Measurements from ENCODE around the gene PARVB. TPM values are rescaled to one million over a fixed set of nuclear protein-coding genes. Genes with fewer than 3 reads are reported as not detected.

Gene PARVB
- total and polyA plus RNA-seq, 2 donors (not counting 3 experiments of a cell fraction or from before 2014, with no cell fraction given), result 155 to 162 TPM

DNA sequence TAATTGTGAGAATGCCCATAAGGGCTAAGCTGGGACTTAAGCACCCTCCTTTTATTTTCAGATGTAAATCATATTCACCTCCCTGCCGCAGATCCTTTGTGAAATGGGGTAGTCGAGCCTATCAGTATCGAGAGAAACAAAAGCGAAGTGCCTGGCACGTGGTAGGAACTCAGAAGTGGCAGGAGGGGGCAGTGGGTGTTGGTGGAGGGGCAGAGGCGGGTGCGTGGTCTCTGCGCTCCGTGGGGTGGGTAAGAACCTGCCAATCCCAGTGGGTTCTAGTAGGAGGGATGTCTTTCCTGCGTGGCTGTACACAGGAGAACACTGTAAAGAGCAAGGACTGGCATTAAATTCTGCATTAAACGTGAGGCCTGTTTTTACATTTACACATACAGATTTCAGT is 21.8 kb upstream of the PARVB start:
- TF ChIP-seq GATA2 (IDR thresholded peaks at IDR 0.05; ENCODE audit: insufficient read depth, insufficient read length, low read depth, low read length) (no peak), MYC (IDR thresholded peaks at IDR 0.05; ENCODE audit: low read depth, low read length) (no peak), FOS (IDR thresholded peaks at IDR 0.05; ENCODE audit: borderline replicate concordance, insufficient read depth, low read length) (no peak), CTCF (IDR thresholded peaks at IDR 0.05; ENCODE audit: extremely low read depth in 1 of 2, insufficient read depth in 1 of 2, low read depth in 1 of 2, low read length in 2 of 2) (no peak), MAX (IDR thresholded peaks at IDR 0.05; ENCODE audit: insufficient read depth, insufficient read length) (no peak), EZH2 (IDR thresholded peaks at IDR 0.05; ENCODE audit: borderline replicate concordance, low read depth, low read length, severe bottlenecking) (no peak), POLR2AphosphoS5 (IDR thresholded peaks at IDR 0.05; ENCODE audit: insufficient read depth, low read depth, low read length) (no peak), JUN (IDR thresholded peaks at IDR 0.05; ENCODE audit: borderline replicate concordance, insufficient read depth, insufficient read length, low read depth) (no peak), POLR2A (IDR thresholded peaks at IDR 0.05; ENCODE audit: low read depth, low read length) (no peak)
- POLR2A ChIA-PET, result interaction anchor here (1.2 kb wide), 1 partner anchor 14 kb away, joined by 3 read pairs; no protein-coding TSS in a partner anchor
- no peak for FAIRE-seq

More for the DNA sequence above, 21.8 kb upstream of the PARVB start:
- H3K9ac ChIP-seq (replicated peaks; ENCODE audit: extremely low read depth, insufficient read depth, low read length), result no peak overlapping the region
- H3K4me1 ChIP-seq (ENCODE audit: control insufficient read depth, extremely low read depth, insufficient read depth, low read length), result peaks cover 14% of the 10 kb centered on the region
- no peak overlapping the region for H3K4me2 ChIP-seq (ENCODE audit: insufficient read depth, low read length)
- H3K27me3 ChIP-seq (ENCODE audit: control insufficient read depth in 2 of 2, insufficient read depth in 2 of 2, low read length in 2 of 2), result no peaks in the 10 kb centered on the region
- no TSS peak for BruUV-seq (replicated peaks)
- peaks cover 5 to 6% of the 10 kb centered on the region in 2 experiments for H3K36me3 ChIP-seq (ENCODE audit: control insufficient read depth in 2 of 2, extremely low read depth in 1 of 2, insufficient read depth in 2 of 2, low read length in 2 of 2)
- H3K79me2 ChIP-seq (ENCODE audit: control insufficient read depth, insufficient read depth, low read length), result no peaks in the 10 kb centered on the region
- dilution Hi-C loops (cut with MboI; ENCODE audit: extremely low pct_ligation_motif_present, low sequenced_read_pairs) (no loop called here), intact Hi-C loops (cut with micrococcal nuclease) (loop anchor here (2.0 kb wide), 1 partner anchor 18 kb away; no protein-coding TSS in a partner anchor)
- no peak overlapping the region for H3K4me3 ChIP-seq (replicated peaks in 1 of 3; ENCODE audit: insufficient read depth in 1 of 3, low read depth in 1 of 3, low read length in 3 of 3)
- H3K9me3 ChIP-seq (replicated peaks; ENCODE audit: control insufficient read depth, insufficient read depth, low read length), result no peaks in the 10 kb centered on the region
- no peaks in the 10 kb centered on the region for H4K20me1 ChIP-seq (replicated peaks; ENCODE audit: control insufficient read depth, extremely low read depth, insufficient read depth, low read length)
- H2AFZ ChIP-seq (ENCODE audit: low read depth, low read length), result no peak overlapping the region
- no peak overlapping the region for H3K27ac ChIP-seq (ENCODE audit: insufficient read depth, low read depth, low read length)
- peak; percentile 4 for DNase-seq (ENCODE audit: low read depth, low spot score)
- CTCF ChIA-PET, result interaction anchor here (1.1 to 5.3 kb wide), 12 partner anchors 10 to 623 kb away, joined by 3 to 111 read pairs (median 6); partner anchors contain the start of gene PARVB
- no peaks in the 10 kb centered on the region for H3K9me1 ChIP-seq (replicated peaks; ENCODE audit: control insufficient read depth, extremely low read depth, insufficient read depth, low read length)

All from endothelial cell of umbilical vein (primary cell).